Endometrial microvascular endothelial cells (primary cell): ENCODE results near the gene AKR1C2. TPM values are rescaled to one million over a fixed set of nuclear protein-coding genes. Genes with fewer than 3 reads are reported as not detected.
"Not testable (repeated sequence)": the region's sequence is repeated elsewhere in the genome, so short reads cannot be mapped to it uniquely, and the experiment has no call there.

Source experiments
- in situ Hi-C: cut with HindIII; loops from 2 replicates; pipeline ENCODE4 v1.10.0; 2017; ENCODE audit warnings: low sequenced_read_pairs, low pct_unique_long_range_greater_than_20kb; ENCODE audit errors: inconsistent ontology term
- total RNA-seq: library from RNA; depleted of rRNA; stranded (reverse); fragments of >200 nt; gene quantifications from one replicate; pipeline ENCODE4 v1.2.3, GENCODE V29; 2015; ENCODE audit errors: inconsistent ontology term

AKR1C2 gene
- total RNA-seq, 1 donor from 2014 or later: not detected

DNA sequence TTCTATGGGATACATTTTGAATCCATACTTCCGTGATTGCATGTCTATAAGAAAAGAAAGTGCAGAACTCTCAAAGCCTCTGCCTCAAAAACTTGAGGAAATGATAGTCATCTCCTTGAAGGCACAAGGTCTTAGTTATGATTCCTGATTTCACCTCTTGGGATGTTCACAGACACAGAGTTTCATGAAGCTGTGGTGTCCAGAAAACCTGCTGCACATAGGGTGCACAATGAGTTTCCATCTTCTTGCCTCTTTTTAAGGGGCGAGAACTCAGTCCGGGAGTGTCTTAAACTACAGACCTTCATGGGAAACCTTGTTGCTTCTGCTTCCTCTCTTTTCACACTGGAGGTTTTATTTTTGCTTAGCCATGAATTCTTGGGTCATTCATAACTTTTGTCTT, 36.5 kb downstream of the AKR1C2 start:
- in situ Hi-C loops: not testable (repeated sequence)

DNA sequence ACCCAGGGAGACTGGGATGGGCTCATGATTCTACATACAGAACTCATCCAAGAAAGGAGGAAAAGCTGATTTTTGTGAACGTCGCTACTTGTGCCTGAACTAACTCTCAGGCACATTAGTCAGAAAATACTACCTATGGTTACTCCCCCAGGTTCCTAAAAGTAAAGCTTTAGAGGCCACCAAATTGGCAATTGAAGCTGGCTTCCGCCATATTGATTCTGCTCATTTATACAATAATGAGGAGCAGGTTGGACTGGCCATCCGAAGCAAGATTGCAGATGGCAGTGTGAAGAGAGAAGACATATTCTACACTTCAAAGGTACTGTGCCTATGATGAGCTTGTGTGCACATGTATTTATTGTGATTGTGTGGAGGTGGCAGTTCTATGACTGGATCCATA, 37.9 kb downstream of the AKR1C2 start:
- in situ Hi-C loops: not testable (repeated sequence)

DNA sequence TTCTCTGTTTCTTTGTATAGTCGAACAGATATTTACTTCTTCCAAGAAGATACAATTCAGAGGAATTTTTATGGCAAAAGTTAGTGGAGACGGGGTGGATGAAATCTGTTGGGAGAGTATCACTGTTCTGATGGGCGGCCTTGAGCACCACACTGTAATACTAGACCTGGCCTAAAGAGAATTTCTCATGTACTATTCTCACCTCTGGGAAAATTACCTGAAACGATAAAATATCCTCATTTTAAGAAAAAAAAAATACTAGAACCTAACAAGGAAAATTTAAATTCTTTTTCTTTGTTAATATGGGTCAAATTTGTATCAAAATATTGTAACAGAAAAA, 39.9 kb downstream of the AKR1C2 start:
- in situ Hi-C loops: not testable (repeated sequence)

DNA sequence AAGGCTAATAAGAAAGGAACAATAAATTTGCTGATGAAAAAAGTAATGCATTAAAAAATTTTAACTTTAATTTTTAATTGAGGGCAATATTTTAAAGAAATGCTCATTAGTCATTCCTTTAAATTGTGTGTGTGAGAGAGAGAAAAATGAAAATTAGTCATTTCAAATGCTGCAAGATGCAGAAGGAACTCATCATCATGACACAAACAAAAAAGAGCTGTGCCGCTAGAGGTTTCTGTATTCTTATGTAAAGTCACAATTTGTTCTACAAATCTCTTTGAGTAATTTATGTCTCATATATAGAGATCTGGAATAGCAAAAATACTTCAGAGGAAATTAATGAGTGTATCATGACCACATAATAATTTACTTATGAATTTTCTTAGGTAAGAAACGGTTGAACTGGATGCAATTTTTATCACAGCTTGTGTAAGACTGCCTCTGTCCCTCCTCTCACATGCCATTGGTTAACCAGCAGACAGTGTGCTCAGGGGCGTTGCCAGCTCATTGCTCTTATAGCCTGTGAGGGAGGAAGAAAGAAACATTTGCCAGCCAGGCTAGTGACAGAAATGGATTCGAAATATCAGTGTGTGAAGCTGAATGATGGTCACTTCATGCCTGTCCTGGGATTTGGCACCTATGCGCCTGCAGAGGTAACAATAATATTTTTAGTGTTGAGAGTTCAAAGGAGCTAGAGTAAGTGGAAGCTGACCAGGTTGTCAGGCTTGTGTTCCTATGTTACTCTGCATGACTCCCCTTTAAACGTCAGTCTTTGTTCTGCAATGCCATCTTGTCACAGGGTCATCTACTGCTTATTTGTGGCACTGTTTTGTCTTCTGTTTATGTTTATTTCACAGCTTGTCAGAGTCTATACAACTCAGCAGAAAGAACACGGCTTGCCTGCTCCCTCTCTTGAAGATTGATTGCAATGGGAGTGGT, 40.5 kb downstream of the AKR1C2 start, which contains the start of gene AKR1C1:
TSS of gene AKR1C1 (plus strand) at position 540 of the 939 bp plus-strand sequence. CDS start at position 570, 30 bp downstream.
- in situ Hi-C loops: not testable (repeated sequence)

DNA sequence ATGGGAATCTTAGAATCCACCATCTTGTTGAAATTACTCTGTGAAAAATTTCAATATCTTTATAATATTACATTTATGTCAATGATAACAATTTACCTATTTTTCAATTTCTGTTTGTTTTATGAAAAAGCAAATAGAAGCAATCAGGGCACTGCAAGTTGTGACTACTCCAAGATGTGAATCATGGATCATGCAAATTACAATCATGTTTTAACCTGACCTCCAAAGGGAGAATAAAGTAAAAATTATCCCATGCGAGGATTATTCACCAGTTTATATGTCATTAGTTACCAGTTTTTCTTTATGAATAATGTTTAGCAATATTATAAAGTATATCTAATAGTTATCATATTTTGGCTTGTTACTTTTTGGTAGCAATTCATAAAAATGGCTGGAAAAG, 41.3 kb downstream of the AKR1C2 start:
- in situ Hi-C loops: not testable (repeated sequence)

DNA sequence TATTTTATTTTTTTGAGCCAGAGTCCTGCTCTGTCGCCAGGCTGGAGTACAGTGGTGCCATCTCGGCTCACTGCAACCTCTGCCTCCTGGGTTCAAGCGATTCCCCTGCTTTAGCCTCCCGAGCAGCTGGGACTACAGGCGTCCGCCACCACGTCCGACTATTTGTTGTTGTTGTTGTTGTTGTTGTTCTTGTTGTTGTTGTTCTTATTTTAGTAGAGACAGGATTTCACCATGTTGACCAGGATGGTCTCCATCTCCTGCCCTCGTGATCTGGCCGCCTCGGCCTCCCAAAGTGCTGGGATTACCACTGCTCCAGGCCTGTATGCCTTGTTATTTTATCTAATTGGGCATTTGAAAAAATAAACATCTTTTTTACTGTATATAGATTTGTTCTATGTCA, 42.1 kb downstream of the AKR1C2 start:
- in situ Hi-C loops: not testable (repeated sequence)

DNA sequence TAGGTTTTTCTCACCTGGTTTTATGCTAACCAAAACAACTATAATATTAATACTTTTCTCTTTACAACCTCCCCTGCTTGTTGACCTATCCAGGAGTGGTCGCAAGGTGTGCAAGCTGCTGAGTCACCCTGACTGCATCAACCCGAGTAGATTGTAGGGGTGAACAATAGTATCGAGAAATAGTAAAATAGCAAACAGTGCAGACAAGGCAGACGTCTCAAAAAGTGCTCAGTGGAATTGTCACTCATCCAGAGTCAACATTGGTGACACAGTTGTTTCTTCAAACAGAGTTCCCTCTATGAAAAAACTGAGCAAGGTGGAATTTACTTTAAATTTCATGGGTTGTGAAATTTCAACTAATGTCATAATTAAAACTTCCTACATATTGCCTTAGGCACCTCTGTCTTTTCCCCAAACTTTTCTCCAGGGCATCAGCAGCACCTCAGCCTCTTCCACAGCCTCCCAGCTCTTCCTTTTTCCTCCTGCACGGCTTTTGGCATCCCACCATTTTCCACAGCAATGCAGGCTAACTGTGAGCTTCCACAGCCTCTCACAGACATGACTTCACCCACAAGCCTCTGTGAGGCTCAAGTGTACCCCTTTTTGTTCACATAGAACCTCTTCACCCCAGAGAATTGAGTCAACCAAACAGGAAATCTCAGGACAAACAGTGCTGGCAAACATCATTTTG, 46.6 kb downstream of the AKR1C2 start:
- in situ Hi-C loops: not testable (repeated sequence)

DNA sequence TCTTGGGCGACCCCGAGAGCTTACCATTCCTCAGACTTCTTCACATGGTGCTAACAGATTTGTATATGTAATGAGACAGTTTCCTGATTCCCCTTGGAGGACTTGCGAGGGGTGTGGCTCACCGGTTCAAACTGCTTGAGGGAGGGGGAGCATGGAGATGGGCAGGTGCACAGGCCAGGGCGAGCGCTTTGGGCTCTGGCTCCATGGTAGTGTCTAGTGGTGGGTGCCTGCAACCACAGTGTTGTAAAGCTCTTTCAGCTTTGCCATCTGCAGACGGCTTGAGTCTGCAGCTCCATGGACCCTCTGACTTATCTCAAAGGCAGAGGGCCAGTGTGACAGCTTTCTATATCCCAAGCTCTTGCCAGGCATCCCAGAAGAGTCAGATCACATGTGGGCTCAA, 47.6 kb downstream of the AKR1C2 start:
- in situ Hi-C loops: not testable (repeated sequence)

DNA sequence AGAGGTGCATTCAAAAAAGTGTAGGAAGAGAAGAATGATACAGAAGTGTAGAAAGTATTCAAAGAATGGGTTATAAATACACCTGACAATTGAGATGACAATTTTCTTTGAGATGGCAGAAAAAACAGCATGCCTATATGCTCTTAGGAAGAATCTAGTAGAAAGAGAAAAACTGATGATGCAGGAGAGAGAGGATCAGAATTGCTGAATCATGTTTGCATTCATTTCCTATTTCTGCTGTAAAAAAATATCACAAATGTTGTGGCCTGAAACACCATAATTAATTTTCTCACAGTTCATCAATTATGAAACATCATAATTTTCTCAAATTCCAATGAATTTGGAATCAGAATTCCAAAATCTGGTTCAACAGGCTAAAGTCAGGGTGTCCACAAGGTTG, 50.3 kb downstream of the AKR1C2 start:
- in situ Hi-C loops: no loop called here

DNA sequence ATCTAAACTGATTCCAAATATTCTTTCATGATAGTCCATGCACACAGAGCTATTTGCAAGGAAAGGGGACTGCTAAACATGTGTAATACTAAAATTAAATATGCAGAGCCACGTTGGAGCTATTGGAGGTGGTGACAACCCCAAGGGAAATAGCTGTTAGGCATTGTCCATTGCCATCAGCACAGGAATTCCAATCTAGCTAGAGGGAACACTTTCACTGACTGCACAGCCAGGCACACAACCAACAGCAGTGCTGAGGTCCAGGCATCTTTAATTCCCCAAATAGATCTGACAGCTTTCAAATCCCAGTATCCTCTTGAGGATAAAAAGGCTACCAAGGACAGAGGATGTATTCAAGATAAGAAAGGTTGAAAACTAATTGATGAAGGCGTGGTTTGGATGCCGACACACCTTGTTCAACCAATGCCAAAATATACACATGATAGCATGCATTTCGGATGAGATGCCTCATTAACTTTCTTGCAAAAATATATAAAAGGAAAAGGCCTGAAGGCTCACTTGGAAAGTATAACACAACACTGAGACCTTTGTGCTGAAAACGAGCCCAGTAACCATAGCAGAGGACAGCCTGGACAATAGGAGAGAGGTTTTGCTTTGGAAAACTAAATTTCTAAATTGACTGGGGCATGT, 52.0 kb downstream of the AKR1C2 start:
- in situ Hi-C loops: not testable (repeated sequence)

DNA sequence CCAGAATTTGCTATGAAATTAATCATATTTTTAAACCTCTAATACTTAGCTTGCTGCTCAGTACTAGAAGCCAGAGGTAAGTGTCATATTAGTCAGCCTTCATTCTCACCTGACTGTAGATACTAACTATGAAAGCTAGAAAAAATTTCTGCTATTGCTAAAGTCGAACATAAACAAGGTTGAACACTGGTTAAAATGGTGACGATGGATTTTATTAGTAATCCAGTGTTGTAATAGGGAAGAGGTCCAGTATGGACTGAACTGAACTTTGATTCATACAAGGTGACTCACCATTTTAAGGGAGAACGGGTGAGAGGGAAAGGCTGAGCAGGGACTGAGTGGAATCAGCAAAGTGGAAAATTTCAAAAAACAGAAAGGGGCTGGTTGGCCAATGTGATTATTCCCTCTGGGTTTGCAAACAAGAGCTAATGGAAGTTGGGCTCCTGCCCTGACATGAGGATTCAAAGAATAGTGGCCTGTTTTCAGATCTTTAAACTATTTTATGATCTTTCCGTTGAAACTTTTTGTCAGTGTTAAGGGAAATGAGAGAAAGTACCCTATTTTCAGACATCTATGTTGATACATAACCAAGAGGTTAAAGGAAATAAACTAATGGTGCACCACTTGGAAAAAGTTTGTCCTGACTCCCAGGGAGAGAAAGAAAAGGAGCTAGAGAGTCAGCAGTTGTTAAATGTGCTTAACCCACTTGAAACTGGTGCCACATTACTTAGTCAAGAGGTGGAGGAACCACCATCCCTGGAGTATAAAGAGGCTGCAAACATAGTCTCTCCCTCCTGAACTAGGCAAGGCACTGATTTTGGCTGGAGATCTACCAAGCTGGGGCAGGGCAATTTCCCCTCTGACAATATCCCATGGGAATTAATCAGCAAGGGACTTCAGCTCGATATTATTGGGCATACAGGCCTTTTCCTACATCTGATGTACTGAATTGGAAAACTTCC, 55.7 kb downstream of the AKR1C2 start:
- in situ Hi-C loops: no loop called here

DNA sequence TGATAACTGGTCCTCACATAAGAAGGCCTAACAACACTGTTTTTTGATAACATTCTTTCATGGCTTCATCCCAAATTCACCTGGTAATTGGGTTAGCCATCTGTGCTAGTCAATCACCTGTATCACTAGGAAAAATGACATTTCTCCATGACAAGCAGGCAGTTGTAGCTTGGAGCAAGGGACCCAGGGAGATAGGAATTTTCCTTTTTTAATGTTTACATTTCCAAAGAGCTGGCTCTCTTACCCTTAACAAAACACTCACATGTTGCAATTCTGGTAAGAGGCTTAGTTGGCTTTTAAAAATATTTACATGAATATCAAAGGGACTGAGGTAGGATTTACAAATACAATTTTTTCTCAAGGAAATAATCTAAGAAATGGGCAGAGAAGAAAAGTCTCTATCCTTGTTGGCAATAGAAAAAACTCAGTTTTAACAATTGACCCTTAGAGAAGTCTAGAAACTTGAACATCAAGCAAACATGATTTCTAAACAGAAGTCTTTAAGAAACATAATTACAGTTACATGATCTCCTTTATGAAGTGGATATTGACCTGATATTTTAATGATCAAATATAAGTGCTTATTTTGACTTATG, 56.5 kb downstream of the AKR1C2 start:
- in situ Hi-C loops: no loop called here

DNA sequence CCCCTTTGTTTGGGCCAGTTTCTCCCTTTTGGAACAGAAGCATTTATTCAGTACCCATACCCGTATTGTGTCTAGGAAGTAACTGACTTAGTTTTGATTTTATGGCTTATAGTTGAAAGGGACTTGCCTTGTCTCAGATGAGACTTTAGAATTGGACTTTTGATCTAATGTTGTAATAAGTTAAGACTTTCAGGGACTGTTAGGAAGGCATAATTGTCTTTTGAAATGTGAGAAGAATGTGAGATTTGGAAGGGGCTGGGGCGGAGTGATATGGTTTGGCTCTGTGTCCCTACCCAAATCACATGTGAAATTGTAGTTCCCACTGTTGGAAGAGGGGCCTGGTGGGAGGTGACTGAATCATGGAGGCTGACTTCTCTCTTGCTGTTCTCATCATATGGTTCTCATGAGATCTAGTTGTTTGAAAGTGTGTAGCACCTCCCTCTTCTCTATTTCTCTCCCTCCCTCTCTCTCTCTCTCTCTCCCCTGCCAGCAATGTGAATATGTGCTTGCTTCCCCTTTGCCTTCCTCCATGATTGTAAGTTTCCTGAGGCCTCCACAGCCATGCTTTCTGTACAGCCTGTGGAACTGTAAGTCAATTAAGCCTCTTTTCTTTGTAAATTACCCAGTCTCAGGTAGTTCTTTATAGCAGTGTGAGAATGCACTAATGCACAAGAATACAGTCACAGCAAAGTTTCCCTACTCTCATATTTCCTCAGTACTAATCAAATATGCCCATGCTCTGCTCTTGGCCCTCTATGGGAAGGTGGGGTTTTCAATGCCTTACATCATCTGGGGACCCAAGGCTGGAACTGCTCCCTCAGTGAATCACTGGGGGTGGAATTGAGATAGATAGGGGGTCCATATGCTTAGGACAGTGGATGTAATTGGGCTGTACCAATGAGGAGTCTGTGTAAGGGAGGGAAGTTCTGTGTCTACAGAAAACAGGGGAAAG, 57.6 kb downstream of the AKR1C2 start:
- in situ Hi-C loops: no loop called here

DNA sequence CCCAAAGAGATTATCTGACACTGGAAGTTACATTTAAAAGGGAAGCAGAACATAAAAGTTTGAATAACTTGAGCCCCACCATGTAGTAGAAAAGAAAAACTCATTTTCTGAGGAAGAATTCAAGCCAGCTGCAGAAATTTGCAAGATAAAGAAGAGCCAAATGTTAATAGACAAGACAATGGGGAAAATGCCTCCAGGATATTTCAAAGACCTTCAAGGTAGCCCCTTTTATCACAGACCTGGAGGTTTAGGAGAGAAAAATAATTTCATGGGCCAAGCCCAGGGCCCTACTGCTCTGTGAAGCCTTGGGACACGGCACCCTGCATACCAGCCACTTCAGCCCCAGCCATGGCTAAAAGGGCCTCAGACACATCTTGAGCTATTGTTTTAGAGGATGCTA, 58.8 kb downstream of the AKR1C2 start:
- in situ Hi-C loops: no loop called here

DNA sequence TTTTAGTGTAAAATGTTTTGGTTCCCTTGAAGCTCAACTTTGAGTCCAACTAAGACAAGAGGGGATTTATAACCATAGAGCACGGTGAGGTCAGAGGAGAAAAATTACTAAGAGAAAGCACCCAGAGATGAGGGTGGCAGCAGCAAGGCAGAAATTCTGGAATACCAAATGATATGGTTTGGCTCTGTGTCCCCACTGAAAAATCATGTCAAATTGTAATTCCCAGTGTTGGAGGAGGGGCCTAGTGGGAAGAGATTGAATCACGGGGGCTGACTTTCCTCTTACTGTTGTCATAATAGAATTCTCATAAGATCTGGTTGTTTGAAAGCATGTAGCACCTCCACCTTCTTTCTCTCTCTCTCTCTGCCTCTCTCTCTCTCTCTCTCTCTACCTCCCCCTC, 59.8 kb downstream of the AKR1C2 start:
- in situ Hi-C loops: no loop called here

DNA sequence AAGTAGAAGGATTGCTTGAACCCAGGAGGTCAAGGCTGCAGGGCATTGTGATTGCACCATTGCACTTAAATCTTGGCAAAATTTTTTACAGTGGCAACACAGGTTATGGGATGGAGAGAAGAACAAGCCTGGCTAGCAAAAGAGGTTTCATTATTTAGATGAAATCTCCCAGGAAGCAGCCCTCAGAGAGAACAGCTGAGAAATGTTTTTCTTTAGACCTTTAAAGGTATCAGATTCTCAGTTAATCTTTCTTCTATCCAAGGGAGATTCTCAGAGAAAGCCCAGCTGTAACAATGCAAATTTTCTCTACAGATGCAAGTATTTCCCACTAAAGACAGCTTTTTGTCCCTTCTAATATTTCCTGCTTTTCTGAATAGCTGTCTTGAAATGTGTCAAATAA, 60.2 kb downstream of the AKR1C2 start:
- in situ Hi-C loops: not testable (repeated sequence)

DNA sequence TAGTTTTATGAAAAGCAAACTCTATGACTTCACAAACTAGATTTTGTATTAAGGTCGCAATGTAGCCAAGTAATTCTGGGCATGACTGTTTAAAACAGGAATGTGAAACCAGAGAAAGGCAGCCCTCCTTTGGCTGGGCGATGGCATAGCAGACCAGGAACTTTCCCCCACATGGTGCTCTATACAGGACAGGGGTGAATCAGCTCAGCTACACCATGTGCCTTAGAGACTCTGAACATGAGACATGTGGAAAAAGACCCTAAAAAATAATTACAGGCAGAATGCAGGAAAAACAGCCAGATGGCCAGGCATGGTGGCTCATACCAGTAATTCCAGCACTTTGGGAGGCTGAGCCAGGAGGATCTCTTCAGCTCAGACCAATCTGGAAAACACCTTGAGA, 60.7 kb downstream of the AKR1C2 start:
- in situ Hi-C loops: not testable (repeated sequence)
